Muscle of back (tissue), 11 donors: ENCODE measurements around the gene LIME1. TPM values are rescaled to one million over a fixed set of nuclear protein-coding genes. Genes with fewer than 3 reads are reported as not detected.
A peak's percentile ranks its signal among the peaks of the same experiment; 100 is the strongest.
"Not testable (repeated sequence)": the region's sequence is repeated elsewhere in the genome, so short reads cannot be mapped to it uniquely, and the experiment has no call there.

Experiments used
- DNase-seq, 3 donors: peaks; one replicate each; pipeline versions ENCODE4 v3.0.0 to v3.0.0-alpha.2; 2013
- polyA plus RNA-seq, 10 donors: library from polyadenylated mRNA; unstranded; fragments of 120-200 nt; gene quantifications; one replicate each; pipeline ENCODE4 v1.2.1, GENCODE V29; 2013; ENCODE audit not compliant: insufficient read length in 10 of 10

Gene LIME1
- polyA plus RNA-seq, 10 donors, result 1.9 to 9.7 (median 4.5) TPM

DNA sequence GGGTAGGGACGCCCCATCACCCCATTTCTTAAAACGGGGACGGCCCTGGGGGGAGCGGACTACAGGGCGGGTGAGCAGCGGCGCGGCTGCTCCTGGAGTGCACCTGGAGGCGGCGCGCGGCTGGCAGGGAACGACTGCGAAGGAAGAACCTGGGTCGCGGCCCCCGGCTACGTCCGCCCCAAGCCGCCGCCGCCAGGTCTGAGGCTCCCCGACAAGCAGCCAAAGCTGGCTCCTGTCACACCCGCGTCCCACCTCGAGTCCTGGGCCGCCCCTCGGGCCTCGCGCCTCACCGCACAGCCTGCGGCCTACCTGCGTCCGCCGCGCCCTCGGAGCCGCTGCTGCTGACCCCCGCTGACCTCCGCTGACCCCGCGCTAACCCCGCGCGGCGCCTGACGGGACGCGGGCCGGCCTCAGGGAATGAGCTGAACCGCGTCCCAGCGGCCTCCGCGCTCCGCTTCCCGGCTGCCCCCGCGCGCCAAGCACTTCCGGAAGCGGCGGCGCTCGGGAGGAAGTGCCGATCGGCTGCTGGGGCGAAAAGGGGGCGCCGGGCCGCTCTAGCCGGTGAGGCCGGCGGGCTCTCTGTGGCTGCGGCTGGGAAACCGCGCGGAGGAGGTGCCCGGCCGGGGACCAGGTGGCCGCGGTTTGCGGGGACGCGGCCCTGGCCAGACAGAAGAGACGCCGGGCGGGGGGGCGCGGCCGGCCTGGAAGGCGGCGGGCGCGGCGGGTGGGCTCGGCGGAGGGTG lies 28.7 kb upstream of the LIME1 start, which contains the start of the genes ARFRP1 and ZGPAT:
Gene ARFRP1, minus strand, starts transcription at position 419 of the 743 bp plus-strand sequence. CDS start 885 bp downstream, outside the sequence.
Gene ZGPAT, plus strand, starts transcription at position 482 of the 743 bp plus-strand sequence. CDS start 542 bp downstream, outside the sequence.
- peak; percentile 76 to 96 (median 90) for DNase-seq

DNA sequence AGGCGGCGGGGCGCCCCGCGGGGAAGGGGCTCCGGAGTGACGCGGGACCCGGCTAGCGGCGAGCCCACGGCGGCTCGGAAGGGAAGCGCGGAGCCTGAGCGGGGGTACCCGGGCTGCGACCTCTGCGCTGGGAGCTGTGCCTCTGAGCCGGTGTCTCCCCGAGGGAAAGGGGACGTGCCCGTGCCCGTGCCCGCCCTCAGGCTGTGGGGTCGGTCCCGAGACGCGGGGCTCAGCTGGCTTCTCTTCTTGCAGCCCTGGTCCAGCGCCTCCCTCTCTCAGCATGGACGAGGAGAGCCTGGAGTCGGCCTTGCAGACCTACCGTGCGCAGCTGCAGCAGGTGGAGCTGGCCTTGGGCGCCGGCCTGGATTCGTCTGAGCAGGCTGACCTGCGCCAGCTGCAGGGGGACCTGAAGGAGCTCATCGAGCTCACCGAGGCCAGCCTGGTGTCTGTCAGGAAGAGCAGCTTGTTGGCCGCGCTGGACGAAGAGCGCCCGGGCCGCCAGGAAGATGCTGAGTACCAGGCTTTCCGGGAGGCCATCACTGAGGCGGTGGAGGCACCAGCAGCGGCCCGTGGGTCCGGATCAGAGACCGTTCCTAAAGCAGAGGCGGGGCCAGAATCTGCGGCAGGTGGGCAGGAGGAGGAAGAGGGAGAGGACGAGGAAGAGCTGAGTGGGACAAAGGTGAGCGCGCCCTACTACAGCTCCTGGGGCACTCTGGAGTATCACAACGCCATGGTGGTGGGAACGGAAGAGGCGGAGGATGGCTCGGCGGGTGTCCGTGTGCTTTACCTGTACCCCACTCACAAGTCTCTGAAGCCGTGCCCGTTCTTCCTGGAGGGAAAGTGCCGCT lies 27.9 kb upstream of the LIME1 start:
- peak in 1 of 3 donors; percentile 34 for DNase-seq

DNA sequence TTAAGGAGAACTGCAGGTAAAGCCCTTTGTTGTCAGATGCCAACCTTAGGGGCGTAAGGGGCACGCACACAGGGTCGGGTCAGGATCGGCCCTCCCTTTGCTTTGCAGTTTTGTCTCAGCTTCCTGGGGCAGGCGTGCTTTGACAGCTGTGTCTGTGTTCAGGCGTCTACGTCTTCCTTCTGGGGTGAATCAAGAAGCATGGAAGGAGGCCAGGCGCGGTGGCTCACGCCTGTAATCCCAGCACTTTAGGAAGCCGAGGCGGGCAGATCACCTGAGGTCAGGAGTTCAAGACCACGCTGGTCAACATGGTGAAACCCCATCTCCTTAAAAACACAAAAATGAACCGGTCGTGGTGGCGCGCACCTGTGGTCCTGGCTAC lies 27.3 kb upstream of the LIME1 start:
- DNase-seq, result no peak

DNA sequence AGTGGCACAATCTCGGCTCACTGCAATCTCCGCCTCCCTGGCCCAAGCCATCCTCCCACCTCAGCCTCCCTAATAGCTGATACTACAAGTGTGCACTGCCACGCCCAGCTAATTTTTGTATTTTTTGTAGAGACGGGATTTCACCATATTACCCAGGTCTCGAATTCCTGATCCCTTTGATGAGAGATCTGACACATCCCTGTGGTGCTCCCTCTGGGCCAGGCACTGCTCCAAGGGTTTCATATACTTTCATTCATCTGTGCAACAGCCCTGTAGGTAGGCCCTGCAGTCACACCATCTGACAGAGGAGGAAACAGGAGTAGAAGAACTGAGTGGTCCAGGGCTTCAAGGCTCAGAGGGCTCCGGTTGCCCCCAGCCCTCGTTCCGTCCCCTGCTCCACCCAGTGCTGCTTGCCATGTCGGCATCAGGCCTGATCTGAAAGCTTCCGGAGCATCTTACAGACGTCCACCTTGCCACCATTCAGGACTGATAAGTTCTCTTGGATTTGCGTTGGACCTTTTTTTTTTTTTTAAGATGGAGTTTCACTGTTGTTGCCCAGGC lies 25.3 kb upstream of the LIME1 start:
- DNase-seq, result no peak

DNA sequence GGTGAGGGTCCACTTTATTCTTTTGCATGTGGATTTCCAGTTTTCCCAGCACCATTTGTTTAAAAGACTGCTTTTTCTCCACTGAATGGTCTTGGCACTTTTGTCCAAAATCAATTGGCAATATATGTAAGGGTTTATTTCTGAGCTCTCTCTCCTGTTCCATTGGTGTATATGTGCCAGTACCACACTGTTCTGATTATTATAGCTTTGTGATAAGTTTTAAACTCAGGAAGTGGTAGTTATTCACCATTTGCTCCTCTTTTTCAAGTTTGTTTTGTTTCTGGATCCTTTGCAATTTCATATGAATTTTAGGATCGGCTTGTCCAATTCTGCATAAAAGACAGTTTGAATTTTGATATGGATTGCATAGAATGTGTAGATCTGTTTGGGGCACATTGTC lies 24.3 kb upstream of the LIME1 start:
- no peak for DNase-seq

DNA sequence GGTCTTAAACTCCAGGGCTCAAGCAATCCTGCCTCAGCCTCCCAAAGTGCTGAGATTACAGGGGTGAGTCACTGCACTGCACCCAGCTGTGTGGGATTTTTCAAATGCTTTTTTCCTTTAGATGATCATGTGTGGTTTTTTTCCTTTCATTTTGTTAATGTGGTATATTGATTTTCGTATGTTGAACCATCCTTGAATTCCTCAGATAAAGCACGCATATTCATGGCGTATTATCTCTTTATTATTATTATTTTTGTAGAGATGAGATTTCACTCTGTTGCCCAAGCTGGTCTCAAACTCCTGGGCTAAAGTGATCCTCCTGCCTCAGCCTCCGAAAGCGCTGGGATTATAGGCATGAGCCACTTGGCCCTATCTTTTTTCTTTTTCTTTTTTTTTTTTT lies 21.6 kb upstream of the LIME1 start:
- DNase-seq, result no peak

DNA sequence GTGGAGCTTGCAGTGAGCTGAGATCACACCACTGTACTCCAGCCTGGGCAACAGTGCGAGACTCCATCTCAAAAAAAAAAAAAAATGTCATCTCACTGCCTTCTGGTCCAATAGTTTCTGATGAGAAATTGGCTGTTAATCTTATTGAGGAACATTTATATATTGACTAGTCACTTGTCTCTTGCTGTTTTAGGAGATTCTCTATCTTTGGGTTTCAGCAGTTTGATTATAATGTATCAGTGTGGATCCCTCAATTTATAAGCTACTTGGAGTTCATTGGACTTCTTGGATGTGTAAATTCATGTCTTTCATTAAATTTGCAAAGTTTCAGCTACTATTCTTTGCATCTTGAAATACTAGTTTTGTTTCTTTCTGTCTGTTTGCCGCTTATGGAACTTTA lies 17.5 kb upstream of the LIME1 start:
- DNase-seq, result peak in 1 of 3 donors; percentile 6

DNA sequence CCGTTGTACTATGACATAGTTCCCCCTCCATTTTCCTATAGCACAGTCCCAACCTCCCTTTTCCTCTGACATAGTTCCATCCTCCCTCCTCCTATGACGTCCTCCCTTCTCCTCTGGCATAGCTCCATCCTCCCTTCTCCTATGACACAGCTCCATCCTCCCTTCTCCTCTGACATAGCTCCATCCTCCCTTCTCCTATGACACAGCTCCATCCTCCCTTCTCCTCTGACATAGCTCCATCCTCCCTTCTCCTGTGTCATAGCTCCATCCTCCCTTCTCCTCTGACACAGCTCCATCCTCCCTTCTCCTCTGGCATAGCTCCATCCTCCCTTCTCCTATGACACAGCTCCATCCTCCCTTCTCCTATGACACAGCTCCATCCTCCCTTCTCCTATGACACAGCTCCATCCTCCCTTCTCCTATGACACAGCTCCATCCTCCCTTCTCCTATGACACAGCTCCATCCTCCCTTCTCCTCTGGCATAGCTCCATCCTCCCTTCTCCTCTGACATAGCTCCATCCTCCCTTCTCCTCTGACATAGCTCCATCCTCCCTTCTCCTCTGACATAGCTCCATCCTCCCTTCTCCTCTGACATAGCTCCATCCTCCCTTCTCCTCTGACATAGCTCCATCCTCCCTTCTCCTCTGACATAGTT lies 13.4 kb upstream of the LIME1 start:
- DNase-seq, result not testable (repeated sequence)

DNA sequence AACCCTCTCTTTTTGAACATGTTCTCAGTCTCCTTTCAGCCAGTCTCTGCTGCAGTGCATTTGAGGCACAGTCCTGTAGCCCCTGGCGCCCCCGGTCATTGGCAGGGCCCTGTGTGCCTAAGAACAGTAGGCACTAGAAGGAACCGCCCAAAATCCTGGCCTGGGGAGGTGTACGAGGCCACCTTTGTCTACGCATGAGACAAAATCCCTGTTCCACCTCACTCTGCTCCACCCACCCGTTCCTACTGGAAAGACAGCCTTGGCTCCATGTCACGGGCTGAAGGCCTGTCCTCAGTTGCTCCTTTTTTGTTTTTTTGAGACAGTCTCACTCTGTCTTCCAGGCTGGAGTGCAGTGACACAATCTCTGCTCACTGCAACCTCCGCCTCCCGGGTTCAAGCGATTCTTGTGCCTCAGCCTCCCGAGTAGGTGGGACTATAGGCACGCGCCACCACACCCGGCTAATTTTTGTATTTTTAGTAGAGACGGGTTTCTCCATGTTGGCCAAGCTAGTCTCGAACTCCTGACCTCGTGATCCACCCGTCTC lies 6.2 kb upstream of the LIME1 start:
- DNase-seq, result not testable (repeated sequence)

DNA sequence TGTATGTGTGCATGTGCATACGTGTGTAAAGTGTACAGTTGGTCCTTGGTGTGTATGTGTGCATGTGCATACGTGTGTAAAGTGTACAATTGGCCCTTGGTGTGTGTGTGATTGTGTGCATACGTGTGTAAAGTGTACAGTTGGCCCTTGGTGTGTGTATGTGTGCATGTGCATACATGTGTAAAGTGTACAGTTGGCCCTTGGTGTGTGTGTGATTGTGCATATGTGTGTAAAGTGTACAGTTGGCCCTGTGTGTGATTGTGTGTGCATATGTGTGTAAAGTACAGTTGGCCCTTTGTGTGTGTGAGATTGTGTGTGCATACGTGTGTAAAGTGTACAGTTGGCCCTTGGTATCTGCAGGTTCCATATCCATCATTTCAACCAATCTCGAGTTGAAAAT lies 5.1 kb upstream of the LIME1 start:
- no peak for DNase-seq

DNA sequence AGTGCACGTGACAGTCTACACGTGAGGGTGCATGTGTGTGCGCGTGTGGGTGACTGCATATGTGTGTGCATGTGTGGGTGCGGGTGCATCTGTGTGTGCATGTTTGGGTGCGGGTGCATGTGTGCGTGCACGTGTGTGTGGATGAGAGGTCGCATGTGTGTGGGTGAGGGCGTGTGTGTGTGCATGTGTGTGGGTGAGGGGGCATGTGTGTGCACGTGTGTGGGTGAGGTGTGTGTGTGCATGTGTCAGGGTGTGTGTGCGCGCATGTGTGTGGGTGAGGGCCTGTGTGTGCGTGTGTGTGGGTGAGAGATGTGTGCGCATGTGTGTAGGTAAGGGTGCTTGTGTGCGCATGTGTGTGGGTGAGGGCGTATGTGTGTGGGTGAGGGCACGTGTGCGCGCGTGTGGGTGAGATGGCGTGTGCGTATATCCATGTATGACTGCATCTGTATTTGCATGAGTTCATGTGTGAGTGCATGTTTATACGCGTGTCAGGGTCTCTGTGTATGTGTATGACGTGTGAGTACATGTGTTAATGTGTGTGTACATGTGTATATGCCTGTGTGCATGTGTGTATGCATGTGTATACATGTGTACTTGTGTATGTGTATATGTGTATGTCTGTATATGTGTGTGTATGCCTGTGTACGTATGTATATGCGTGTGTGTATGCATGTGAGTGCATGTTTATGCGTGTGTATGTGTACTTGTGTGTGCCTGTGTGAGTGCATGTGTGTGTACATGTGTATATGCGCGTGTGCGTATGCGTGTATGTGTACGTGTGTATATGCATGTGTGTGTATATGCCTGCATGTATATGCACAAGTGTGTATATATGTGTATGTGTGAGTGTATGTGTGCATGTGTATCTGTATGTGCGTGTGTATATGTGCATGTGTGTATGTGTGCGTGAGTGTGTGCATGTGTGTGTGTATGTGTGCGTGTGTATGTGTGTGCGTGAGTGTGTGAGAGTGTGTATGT lies 4.1 kb upstream of the LIME1 start:
- no peak for DNase-seq

DNA sequence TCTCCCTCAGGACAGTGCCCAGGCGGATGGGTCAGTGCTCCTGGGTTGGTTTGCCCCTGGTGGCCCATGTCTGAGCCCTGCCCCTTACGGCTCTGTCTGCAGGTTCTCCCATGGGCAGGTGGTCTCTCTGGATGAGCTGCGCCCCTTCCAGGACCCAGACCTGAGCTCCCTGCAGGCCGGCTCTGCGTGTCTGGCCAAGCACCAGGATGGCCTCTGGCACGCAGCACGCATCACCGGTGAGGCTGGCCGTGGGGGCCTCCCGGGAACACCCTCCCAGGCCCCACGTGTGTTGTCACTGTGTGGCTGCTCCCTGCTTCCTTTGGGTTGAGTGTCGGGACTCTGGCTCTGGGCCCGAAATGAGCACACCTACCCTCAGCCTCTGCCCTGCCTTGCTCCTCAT lies 3.3 kb upstream of the LIME1 start:
- DNase-seq, result no peak

DNA sequence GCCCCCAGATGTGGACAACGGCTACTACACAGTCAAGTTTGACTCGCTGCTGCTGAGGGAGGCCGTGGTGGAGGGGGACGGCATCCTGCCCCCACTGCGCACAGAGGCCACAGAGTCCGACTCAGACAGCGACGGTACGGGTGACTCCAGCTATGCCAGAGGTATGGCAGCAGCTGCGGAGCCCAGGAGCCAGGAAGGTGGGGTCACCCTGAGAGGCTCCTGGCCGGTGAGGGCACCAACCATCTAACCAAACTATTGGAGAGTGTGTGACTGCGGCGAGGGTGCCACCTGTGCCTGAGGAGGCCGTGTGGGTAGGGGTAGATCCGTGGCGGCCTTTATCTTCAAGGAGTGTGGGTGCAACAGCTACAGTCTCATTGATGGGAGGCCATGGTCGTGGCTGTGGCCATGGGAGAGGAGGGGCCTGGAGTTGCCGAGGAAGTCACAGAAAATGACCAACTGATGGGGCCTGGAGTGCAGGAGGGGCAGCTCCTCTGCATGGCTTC lies 2.8 kb upstream of the LIME1 start:
- DNase-seq, result no peak

DNA sequence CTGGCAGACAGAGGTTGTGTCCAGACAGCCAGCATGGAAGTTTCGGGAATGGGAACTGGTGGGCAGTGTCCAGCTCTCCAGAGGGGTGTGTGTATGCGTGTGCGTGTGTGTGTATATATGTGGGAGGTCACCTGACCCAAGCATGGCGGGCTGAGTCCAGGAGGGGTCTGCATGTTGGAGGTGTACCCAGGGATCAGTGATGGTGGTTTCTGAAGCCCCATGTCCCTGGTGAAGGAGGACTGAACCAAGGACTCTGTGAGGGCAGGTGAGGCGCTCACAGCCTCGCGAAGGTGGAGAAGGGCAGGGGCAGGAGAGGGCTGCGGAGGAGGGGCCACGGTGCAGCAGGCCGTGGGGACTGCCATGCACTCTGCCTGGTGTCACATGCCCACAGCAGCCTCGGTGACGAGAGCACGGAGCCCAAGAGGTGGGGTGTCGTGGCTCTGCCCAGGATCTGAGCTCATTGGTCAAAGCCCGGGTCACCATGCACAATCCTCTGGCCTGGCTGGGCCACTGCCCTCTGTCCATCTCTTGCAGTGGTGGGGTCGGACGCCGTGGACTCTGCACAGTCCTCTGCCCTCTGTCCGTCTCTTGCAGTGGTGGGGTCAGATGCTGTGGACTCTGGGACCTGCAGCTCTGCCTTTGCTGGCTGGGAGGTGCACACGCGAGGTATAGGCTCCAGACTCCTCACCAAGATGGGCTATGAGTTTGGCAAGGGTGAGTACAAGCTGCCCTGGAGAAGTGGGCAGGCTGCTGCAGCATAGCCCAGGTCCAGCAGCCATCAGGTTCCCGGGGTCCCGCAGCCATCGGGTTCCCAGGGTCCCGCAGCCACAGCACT lies 2.1 kb upstream of the LIME1 start:
- DNase-seq, result no peak

DNA sequence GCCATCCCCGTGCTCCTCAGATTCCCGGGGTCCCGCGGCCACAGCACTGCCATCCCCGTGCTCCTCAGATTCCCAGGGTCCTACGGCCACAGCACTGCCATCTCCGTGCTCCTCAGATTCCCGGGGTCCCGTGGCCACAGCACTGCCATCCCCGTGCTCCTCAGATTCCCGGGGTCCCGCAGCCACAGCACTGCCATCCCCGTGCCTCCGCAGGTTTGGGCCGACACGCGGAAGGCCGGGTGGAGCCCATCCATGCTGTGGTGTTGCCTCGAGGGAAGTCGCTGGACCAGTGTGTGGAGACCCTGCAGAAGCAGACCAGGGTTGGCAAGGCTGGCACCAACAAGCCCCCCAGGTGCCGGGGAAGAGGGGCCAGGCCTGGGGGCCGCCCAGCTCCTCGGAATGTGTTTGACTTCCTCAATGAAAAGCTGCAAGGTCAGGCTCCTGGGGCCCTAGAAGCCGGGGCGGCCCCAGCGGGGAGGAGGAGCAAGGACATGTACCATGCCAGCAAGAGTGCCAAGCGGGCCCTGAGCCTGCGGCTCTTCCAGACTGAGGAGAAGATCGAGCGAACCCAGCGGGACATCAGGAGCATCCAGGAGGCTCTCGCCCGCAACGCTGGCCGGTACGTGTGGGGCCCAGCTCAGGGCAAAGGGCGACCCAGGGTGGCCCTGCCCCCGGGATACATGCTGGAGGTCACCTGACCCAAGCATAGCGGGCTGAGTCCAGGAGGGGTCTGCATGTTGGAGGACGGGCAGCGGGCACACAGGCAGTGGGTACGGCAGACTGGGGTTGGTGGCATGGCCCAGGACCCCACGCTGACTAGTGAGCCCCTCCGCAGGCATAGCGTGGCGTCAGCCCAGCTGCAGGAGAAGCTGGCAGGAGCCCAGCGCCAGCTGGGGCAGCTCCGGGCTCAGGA lies 1.3 kb upstream of the LIME1 start:
- DNase-seq, result peak in 1 of 3 donors; percentile 44

DNA sequence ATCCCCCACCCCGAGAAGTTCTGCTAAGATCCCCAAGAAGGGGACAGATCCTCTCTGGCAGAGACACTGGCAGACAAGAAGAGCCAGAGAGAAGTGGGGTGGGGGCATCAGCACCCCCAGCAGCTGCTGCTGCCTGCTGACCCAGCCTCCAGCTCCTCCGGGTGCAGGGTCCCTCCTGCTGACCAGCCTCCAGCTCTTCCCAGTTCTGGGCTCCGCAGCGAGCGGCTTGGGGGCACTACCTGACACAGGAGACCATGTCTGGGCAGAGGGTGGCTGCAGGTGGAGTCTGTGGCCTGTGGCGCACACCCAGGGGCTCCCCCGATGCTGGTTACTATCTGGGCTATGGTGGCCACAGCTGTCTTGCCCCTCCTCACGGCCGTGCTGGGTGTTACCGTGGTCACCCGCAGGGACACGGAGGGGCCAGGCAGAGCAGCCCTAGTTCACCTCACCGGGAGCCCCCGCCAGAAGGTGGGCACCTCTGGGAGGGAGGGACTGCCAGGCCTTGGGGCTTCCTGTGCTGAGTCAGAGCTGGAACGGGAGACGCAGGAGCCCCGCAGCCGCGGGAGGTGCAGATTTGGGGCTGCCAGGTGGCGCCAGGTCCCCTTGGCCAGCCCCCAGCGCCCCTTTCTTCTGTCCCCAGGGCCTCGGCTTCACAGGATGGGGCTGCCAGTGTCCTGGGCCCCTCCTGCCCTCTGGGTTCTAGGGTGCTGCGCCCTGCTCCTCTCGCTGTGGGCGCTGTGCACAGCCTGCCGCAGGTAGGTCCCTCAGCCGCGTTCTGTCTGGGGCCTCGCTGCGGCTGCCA lies 630 bp downstream of the LIME1 start:
- peak in 1 of 3 donors; percentile 24 for DNase-seq

DNA sequence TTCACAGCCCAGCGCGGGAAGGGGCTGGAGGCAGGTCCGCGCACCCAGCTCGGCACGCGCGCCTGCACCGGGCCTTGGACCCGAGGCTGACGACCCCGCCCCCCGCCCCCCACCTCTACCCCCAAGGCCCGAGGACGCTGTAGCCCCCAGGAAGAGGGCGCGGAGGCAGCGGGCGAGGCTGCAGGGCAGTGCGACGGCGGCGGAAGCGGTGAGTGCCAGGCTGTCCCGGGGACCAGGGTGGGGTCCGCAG lies 1.2 kb downstream of the LIME1 start:
- DNase-seq, result no peak
